ENCODE data around the gene CLPTM1L. TPM values are rescaled to one million over a fixed set of nuclear protein-coding genes. Genes with fewer than 3 reads are reported as not detected.

Gene CLPTM1L
- total RNA-seq, 1 experiment from 2014 or later, result 204 TPM

GRCh38 chr5:1315709-1316587 is 29.0 kb downstream of the CLPTM1L start:
- DNase-seq (ENCODE audit: low read depth), result no peak

DNA sequence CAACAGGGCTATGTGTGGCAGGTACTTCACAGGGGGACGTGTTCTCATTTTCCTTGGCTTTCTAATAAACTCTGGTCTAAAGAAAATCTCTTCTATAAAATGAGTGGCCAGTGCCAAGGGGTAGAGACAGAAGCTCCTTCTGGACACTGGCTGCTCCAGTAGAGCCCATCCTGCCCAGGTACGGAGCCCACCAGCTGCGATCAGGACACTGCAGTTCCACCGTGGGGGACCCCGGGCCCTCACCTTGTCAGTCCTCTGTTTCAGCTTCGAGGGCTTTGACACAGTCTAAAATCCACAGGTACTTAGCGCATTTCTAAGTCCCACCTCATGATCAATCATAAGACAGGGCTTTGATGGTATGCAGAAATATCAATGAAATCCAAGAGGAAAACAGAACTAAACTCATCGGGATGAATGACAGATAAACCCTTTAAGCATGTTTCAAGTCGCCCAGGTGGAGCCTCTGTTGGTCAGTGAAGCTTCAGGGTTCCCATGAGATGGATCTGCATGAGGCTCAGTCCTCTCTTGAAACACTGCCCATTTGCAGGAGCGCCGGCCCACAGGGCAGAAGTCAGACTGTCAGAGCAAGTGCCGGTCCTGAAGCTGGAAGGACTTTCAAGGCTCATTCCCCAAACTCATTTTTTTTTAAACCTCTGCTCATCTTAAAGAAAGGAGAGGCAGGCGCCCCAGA is 29.7 kb downstream of the CLPTM1L start:
- no peak for DNase-seq (ENCODE audit: low read depth)

- DNase-seq (ENCODE audit: low read depth), result no peak
Observed at GRCh38 chr5:1314564-1314982, 30.3 kb downstream of the CLPTM1L start.

GRCh38 chr5:1312993-1313833 is 31.7 kb downstream of the CLPTM1L start:
- DNase-seq (ENCODE audit: low read depth), result peak; percentile 41

DNA sequence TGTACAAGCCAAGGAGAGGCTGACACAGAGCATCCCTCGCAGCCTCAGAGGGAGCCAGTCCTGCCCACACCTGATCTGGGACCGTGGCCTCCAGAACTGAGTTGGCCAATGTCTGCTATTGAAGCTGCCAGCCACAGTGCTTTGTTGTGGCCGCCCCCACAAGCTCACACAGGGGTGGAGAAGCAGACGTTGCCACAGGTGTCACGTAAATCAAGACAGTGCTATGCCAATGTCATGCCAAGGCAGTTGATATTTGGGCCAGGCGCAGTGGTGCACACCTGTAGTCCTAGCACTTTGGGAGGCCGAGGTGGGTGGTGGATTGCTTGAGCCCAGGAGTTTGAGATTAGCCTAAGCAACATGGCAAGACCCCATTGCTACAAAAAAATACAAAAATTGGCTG is 32.7 kb downstream of the CLPTM1L start:
- DNase-seq (ENCODE audit: low read depth), result no peak

- DNase-seq (ENCODE audit: low read depth), result no peak
Observed at GRCh38 chr5:1311439-1312055, 33.4 kb downstream of the CLPTM1L start.

- no peak for DNase-seq (ENCODE audit: low read depth)
Observed at GRCh38 chr5:1310118-1310517, 34.8 kb downstream of the CLPTM1L start.

GRCh38 chr5:1304033-1304432 is 40.9 kb downstream of the CLPTM1L start:
- DNase-seq (ENCODE audit: low read depth), result no peak

DNA sequence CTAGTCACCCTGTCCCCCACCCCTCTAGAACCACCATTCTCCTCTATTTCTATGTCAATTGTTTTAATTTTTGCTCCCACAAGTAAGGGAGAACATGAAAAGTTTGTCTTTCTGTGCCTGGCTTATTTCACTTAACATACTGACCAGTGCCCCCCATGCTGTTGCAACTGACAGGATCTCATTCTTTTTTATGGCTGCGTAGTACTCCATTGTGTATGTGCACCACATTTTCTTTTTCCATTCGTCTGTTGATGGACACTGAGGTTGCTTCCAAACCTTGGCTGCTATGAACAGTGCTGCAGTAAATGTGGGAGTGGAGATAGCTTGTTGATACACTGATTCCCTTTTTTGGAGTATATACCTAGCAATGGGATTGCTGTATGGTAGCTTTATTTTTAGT is 42.6 kb downstream of the CLPTM1L start:
- no peak for DNase-seq (ENCODE audit: low read depth)

- no peak for DNase-seq (ENCODE audit: low read depth)
Observed at GRCh38 chr5:1300581-1301083, 44.3 kb downstream of the CLPTM1L start.

GRCh38 chr5:1299961-1300360 is 44.9 kb downstream of the CLPTM1L start:
- no peak for DNase-seq (ENCODE audit: low read depth)

GRCh38 chr5:1299511-1299850 is 45.4 kb downstream of the CLPTM1L start:
- DNase-seq (ENCODE audit: low read depth), result no peak

GRCh38 chr5:1298723-1299510 is 46.0 kb downstream of the CLPTM1L start:
- DNase-seq (ENCODE audit: low read depth), result no peak

DNA sequence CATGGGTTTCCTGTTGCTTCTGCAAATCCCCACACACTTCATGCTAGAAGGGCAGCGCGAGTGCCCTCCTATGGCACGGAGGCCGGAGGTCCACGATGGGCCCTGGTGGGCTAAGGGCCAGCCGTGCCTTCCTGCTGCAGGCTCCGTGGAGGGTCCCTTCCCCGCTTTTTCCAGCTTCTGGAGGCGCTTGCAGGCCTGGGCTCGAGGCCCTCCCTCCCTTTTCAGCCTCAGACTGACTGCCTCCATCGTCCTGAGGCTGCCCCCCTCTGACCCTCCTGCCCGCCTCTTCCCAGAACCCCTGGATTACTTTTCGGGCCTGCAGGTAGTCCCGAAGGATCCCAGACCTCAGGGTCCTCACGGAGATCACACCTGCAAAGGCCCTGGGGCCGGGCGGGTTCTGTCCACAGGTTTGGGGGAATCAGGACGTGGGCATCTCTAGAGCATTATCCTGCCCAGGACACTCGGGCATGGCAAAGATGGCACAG is 46.8 kb downstream of the CLPTM1L start:
- no peak for DNase-seq (ENCODE audit: low read depth)

DNA sequence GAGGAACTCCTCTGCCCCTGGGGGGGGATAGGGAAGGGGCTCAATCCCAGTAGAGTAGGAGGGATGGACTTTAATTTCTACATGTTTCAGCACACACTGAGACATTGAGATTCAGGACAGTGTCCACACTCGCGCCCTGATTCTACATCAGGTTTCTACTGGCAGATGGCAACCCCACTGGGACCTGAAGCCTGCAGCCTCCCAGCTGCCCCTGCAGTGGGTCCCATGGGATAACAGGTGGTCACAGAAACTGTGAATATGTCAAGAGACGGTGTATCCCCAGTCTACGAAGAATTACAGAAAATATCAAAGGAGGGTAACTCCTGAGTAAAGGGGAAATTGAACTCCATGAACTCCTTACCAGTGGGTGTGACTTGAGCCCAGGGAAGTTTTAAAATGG is 47.7 kb downstream of the CLPTM1L start:
- no peak for DNase-seq (ENCODE audit: low read depth)

DNA sequence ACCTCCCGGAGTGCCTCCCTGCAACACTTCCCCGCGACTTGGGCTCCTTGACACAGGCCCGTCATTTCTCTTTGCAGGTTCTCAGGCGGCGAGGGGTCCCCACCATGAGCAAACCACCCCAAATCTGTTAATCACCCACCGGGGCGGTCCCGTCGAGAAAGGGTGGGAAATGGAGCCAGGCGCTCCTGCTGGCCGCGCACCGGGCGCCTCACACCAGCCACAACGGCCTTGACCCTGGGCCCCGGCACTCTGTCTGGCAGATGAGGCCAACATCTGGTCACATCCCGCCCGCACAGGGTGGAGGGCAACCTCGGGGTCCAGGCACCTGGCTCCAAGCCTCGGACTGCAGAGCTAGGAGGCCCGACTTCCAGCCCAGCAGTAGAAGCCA is 49.3 kb downstream of the CLPTM1L start:
- no peak for DNase-seq (ENCODE audit: low read depth)

DNA sequence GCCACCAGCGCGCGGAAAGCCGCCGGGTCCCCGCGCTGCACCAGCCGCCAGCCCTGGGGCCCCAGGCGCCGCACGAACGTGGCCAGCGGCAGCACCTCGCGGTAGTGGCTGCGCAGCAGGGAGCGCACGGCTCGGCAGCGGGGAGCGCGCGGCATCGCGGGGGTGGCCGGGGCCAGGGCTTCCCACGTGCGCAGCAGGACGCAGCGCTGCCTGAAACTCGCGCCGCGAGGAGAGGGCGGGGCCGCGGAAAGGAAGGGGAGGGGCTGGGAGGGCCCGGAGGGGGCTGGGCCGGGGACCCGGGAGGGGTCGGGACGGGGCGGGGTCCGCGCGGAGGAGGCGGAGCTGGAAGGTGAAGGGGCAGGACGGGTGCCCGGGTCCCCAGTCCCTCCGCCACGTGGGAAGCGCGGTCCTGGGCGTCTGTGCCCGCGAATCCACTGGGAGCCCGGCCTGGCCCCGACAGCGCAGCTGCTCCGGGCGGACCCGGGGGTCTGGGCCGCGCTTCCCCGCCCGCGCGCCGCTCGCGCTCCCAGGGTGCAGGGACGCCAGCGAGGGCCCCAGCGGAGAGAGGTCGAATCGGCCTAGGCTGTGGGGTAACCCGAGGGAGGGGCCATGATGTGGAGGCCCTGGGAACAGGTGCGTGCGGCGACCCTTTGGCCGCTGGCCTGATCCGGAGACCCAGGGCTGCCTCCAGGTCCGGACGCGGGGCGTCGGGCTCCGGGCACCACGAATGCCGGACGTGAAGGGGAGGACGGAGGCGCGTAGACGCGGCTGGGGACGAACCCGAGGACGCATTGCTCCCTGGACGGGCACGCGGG is 49.9 kb downstream of the CLPTM1L start, which contains the start of gene TERT:
Gene TERT, minus strand, starts transcription at position 234 of the 815 bp plus-strand sequence. Its CDS starts 79 bp downstream, at position 155.
- DNase-seq (ENCODE audit: low read depth), result peak; percentile 73

DNA sequence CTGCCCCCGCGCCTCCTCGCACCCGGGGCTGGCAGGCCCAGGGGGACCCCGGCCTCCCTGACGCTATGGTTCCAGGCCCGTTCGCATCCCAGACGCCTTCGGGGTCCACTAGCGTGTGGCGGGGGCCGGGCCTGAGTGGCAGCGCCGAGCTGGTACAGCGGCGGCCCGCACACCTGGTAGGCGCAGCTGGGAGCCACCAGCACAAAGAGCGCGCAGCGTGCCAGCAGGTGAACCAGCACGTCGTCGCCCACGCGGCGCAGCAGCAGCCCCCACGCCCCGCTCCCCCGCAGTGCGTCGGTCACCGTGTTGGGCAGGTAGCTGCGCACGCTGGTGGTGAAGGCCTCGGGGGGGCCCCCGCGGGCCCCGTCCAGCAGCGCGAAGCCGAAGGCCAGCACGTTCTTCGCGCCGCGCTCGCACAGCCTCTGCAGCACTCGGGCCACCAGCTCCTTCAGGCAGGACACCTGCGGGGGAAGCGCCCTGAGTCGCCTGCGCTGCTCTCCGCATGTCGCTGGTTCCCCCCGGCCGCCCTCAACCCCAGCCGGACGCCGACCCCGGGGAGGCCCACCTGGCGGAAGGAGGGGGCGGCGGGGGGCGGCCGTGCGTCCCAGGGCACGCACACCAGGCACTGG is 50.6 kb downstream of the CLPTM1L start:
- no peak for DNase-seq (ENCODE audit: low read depth)

Data from Daoy (cell line).